Eye (tissue), 1 donor: Measurements from ENCODE around the gene GRHL3.

ENCODE experiments used
- DNase-seq: peaks from one replicate; pipeline ENCODE4 v3.0.0-alpha.2; 2015

The GRHL3 gene

GRCh38 chr1:24374891-24375786, 56.0 kb downstream of the GRHL3 start:
- DNase-seq, result no peak

- DNase-seq, result no peak
These were observed 60.7 kb downstream of the GRHL3 start for GRCh38 chr1:24379733-24380315.

- DNase-seq, result no peak
These were observed 61.4 kb downstream of the GRHL3 start for GRCh38 chr1:24380508-24380907.

- DNase-seq, result no peak
These were observed 62.1 kb downstream of the GRHL3 start for GRCh38 chr1:24381256-24381655.

GRCh38 chr1:24382165-24382577, 63.0 kb downstream of the GRHL3 start:
- DNase-seq, result no peak

- no peak for DNase-seq
These were observed 64.3 kb downstream of the GRHL3 start for GRCh38 chr1:24383381-24383940.

- no peak for DNase-seq
These were observed 65.3 kb downstream of the GRHL3 start for GRCh38 chr1:24384251-24385090.

- no peak for DNase-seq
These were observed 66.2 kb downstream of the GRHL3 start for GRCh38 chr1:24385160-24385940.

GRCh38 chr1:24386241-24386640, 67.1 kb downstream of the GRHL3 start:
- DNase-seq, result no peak

GRCh38 chr1:24386931-24387330, 67.8 kb downstream of the GRHL3 start:
- no peak for DNase-seq

GRCh38 chr1:24387636-24388175, 68.5 kb downstream of the GRHL3 start:
- DNase-seq, result no peak

- no peak for DNase-seq
These were observed 69.3 kb downstream of the GRHL3 start for GRCh38 chr1:24388331-24388885.

- DNase-seq, result no peak
These were observed 70.1 kb downstream of the GRHL3 start for GRCh38 chr1:24389231-24389678.

GRCh38 chr1:24390924-24391782, 72.0 kb downstream of the GRHL3 start:
- DNase-seq, result peak; percentile 91

GRCh38 chr1:24391882-24392603, 72.9 kb downstream of the GRHL3 start:
- DNase-seq, result peak; percentile 88

GRCh38 chr1:24392604-24392946, 73.4 kb downstream of the GRHL3 start:
- DNase-seq, result no peak

- no peak for DNase-seq
These were observed 74.0 kb downstream of the GRHL3 start for GRCh38 chr1:24392982-24393650.

- no peak for DNase-seq
These were observed 74.7 kb downstream of the GRHL3 start for GRCh38 chr1:24393892-24394291.

- DNase-seq, result no peak
These were observed 80.9 kb downstream of the GRHL3 start for GRCh38 chr1:24400065-24400464.
